NCI-H1048 (cell line): ENCODE results near the gene LYZL2.
"Not testable (repeated sequence)": the region's sequence is repeated elsewhere in the genome, so short reads cannot be mapped to it uniquely, and the experiment has no call there.

ENCODE experiments used
- DNase-seq: peaks from one replicate; lab custom pipeline; 2025; lab: John Stamatoyannopoulos, UW

The LYZL2 gene

GRCh38 chr10:30629653-30630052 lies at the start of gene LYZL2:
TSS of gene LYZL2 (minus strand) at chr10:30629753. CDS start at chr10:30626915, 2,838 bp downstream.
- no peak for DNase-seq

- DNase-seq: not testable (repeated sequence)
Measured at GRCh38 chr10:30677616-30678015, 48.1 kb upstream of the LYZL2 start.

DNA sequence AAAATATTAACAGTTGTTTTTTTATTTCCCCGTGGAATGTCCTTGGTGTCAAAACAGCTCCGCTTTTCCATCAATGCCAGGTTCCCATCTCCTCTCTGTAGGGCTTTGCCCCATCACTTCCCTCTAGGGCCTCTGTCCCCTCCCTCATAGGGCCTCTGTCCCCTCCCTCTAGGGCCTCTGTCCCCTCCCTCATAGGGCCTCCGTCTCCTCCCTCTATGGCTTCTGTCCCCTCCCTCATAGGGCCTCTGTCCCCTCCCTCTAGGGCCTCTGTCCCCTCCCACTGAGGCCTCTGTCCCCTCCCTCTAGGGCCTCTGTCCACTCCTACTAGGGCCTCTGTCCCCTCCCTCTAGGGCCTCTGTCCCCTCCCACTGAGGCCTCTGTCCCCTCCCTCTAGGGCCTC lies 47.6 kb upstream of the LYZL2 start:
- not testable (repeated sequence) for DNase-seq

GRCh38 chr10:30675791-30676718 lies 46.5 kb upstream of the LYZL2 start:
- no peak for DNase-seq

- DNase-seq: no peak
Measured at GRCh38 chr10:30674796-30675195, 45.2 kb upstream of the LYZL2 start.

DNA sequence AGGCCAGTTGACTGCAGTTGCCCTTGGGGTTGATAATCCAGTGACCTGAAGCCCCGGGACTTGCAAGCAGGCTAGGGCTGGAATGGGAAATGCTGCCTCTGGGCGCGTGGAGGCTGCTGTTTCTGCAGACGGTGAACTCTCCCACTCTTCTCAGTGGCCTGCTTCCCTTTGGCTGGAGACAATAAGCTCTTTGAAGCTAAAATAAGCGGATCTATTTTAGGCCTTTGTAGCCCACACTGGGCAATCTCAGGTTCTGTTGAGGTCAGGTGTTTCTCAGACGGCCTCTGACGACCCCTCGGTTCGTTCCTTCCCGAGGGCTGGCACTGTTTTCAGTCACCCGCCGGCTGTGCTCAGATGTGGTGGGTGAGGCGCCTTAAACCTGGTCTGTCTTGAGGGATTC lies 43.7 kb upstream of the LYZL2 start:
- DNase-seq: not testable (repeated sequence)

DNA sequence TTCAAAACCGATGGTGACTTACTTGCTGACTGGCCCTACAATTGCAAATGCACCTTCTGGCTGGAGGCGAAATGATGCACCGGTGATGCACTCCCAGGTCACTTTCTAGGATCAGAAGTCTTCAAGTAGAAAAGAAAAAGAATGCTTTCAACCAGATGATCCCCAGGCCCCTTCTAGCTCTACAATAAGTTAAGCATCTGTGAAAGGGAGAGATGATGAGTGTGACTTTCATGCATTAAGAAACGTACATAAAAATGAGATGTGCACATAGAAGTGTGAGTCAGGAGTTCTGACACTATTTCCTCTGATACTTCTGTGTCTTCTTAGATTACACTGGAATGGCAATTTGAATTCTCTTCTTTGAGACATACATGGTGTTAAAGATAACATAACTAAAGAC lies 42.8 kb upstream of the LYZL2 start:
- not testable (repeated sequence) for DNase-seq

DNA sequence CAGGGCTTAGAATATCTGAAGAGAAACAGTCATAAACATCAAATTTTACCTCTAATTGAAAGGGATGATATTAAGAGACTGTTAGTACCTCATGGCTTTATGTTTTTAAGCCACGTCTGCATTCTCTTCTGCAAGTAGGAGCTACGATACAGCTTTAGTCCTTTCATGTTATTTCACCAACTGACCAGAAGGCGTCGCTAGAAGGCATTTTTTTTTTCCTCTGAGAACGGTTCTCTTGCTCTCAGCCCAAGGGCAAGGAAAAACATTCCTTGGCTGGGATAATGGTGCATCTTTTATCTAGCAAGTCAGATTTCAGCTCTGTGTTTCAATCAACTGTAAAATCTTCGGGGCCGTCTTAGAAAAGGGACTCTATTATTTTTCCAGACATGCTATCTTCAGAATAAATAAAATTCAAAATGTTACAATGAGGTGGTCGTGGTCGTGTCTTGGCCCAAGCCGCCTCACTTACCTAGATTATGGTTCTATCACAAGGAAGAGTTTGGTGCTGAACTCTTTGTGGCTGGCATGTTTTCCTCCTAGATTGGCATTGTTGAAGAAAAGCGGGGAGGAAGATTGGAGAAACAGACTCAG lies 41.6 kb upstream of the LYZL2 start:
- DNase-seq: peak; percentile 1

DNA sequence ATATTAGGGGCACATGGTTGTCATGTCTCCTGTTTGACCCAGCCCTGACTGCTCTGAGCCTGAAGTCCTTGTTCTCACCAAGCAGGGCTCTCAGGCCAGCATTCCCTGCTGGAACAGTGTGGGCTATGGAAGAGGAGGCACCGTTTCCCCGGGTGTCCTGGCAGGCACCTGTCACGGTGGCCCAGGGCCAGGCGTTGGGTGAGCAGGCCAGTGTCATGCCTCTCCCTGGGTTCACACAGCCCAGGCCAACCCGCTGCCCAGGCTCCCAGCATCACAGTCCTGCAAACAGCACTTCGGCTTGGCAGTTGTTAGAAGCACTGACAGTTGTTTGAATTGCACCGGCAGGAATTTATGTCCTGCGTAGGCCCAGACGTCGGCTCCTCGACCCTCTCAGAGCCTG lies 38.4 kb upstream of the LYZL2 start:
- DNase-seq: not testable (repeated sequence)

DNA sequence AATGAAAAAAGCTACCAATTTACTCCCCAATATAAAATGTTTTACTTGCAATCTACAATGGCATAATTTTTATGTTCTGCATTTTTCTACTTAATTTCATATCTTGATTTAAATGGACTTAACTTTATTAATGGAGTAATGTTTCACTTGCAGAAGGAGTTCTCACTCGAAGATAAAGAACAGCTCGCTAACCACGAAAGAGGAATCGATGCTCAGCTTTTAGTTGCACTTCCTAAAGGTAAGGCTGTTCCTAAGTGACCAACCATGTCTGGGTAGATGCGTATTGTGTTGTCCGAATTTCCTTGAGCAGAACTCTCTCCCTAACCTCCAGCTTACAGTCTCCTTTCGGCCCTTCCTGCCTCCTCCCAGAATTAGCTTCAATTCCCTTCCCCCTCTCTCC lies 33.9 kb upstream of the LYZL2 start:
- not testable (repeated sequence) for DNase-seq

DNA sequence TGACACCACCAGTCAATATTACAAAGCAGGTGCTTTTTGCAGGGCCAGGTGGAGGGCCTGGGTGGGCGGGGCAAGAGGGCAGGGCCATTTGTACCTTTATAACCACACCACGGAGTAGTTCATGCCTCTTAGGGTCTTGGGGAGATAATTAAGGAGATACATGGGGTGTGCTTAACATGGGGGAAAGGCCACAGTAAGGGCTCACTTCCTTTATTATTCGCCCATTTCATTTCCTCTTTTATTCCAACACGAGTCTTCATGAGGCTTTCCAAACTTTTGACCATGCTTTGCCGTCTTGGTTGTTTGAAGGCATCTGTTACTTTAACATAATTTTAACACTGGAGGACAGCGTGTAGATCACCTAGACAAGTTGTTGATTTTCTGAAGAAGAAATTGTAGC lies 33.3 kb upstream of the LYZL2 start:
- DNase-seq: no peak

GRCh38 chr10:30660314-30660713 lies 30.8 kb upstream of the LYZL2 start:
- not testable (repeated sequence) for DNase-seq

GRCh38 chr10:30656233-30656632 lies 26.7 kb upstream of the LYZL2 start:
- no peak for DNase-seq

DNA sequence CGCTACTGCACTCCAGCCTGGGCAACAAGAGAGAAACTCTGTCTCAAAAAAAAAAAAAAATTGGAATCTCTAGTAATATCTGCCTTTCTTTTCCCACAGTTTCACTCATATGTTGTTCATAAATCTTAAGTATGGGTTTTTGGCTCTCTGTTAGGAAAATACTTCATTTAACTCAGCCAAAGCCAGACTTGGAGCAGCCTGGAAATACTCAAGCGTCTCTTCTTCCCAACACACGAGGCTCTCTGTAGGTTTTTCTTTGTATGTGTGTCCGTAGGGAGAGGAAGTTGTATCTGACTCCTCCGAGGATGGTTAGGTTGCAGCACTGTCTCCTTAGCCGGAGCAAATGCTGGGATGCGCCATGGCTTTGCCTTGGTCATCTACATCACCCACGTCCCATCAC lies 25.4 kb upstream of the LYZL2 start:
- not testable (repeated sequence) for DNase-seq

GRCh38 chr10:30651470-30652397 lies 22.2 kb upstream of the LYZL2 start:
- not testable (repeated sequence) for DNase-seq

GRCh38 chr10:30647089-30647488 lies 17.5 kb upstream of the LYZL2 start:
- DNase-seq: no peak

DNA sequence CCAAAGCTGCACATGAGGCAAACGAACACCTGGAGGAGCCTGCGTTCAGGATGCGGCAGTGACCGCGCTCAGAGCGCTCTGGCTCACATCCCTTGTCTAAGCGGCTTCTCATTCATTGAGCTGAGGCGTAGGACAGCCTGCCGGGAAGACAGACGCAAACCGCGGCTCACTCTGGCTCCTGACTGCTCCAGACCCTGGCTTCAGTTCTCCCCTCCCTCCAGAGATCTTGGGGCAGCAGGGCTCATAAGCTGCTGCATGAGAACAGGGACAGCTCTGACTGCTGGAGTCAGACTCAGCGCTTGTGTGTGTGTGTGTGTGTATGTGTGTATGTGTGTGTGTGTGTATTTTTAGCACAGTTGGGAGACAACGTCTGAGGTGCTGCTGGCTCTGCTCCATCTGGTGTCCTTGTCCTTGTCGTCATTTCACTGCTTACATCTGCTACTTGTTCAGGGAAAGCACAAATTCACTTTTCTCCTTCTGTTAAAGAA lies 15.8 kb upstream of the LYZL2 start:
- DNase-seq: no peak

DNA sequence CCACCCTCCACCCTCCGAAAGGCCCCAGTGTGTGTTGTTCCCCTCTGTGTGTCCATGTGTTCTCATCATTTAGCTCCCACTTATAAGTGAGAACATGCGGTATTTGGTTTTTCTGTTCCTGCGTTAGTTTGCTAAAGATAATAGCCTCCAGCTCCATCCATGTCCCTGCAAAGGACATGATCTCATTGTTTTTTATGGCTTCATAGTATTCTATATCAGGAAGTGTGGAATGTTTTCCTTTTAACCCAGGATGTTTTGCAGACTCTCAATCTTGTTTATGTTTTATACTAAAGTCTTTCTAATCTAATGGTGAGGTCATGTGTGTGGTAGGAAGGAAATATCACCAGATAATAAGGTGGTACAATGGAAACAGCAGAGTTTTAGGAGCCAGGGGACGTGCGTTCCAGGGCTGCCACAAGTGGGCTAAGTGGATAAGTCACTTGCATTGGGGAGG lies 14.9 kb upstream of the LYZL2 start:
- DNase-seq: not testable (repeated sequence)

DNA sequence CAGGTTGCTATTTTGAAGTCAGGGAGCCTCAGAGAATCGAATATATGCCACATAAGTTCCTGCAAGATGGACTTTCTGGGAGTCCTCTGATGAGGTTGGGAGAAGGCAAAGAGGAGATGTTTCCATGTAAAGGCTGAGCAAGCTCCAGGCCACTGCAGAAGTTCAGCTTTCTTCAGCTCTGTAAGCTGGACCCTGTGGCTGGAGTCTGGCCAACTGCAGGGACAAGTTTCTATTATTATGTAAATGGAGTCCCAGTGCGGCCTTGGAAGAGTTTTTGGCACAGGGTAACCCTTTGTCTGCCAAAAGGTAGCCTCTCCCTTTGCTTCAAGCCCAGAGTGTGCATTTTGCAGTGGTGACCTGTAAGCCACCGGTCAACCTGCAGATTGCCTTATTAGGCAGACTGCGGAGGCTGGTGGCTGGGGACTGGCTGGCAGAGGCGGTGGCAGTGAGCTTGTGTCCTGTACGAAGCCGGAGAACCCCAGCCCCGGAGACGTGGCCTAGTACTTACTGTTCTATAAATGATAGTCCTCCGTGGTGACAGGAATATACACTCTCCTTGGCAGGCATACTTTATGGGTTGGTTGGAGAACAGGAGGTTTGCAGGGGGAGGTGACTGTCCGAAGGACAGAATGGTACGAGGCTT lies 14.1 kb upstream of the LYZL2 start:
- DNase-seq: not testable (repeated sequence)

GRCh38 chr10:30642856-30643255 lies 13.3 kb upstream of the LYZL2 start:
- not testable (repeated sequence) for DNase-seq
